ENCODE measurements around the gene HIGD1C. TPM values are rescaled to one million over a fixed set of nuclear protein-coding genes. Genes with fewer than 3 reads are reported as not detected.
"Not testable (repeated sequence)": the region's sequence is repeated elsewhere in the genome, so short reads cannot be mapped to it uniquely, and the experiment has no call there.

HIGD1C gene
- total and polyA plus RNA-seq, 9 donors: not detected

DNA sequence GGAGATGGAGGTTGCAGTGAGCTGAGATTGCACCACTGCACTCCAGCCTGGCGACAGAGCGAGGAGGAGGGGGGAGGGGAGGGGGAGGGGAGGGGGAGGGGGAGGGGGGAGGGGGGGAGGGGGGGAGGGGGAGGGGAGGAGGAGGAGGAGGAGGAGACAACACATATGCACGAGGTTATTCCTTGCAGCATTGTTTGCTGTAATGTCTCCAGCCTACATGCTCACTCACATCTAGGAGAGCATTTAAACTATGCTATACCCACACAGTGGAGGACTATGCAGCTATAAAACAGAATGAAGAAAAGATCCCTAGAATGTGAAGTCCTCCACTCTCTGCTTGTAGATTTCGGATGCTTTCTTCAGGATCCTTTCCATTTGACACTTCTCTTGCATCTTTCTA is 3.5 kb upstream of the HIGD1C start:
- H3K4me1 ChIP-seq (ENCODE audit: insufficient read depth): no peaks in the 10 kb centered on the region
- no peaks in the 10 kb centered on the region for H3K9me3 ChIP-seq
- no peaks in the 10 kb centered on the region for H3K36me3 ChIP-seq
- no peak overlapping the region for H3K4me3 ChIP-seq
- DNase-seq: no peak
- H3K27me3 ChIP-seq: no peaks in the 10 kb centered on the region
- H3K27ac ChIP-seq: no peak overlapping the region
- WGBS, 3 donors: 69 to 75% (median 73%) methylated on average over 3 to 4 of the region's 4 CpGs
- intact Hi-C loops (cut with DNase I): no loop called here
- TF ChIP-seq, protein P1, sequence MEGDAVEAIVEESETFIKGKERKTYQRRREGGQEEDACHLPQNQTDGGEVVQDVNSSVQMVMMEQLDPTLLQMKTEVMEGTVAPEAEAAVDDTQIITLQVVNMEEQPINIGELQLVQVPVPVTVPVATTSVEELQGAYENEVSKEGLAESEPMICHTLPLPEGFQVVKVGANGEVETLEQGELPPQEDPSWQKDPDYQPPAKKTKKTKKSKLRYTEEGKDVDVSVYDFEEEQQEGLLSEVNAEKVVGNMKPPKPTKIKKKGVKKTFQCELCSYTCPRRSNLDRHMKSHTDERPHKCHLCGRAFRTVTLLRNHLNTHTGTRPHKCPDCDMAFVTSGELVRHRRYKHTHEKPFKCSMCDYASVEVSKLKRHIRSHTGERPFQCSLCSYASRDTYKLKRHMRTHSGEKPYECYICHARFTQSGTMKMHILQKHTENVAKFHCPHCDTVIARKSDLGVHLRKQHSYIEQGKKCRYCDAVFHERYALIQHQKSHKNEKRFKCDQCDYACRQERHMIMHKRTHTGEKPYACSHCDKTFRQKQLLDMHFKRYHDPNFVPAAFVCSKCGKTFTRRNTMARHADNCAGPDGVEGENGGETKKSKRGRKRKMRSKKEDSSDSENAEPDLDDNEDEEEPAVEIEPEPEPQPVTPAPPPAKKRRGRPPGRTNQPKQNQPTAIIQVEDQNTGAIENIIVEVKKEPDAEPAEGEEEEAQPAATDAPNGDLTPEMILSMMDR (IDR thresholded peaks at IDR 0.05): no peak

DNA sequence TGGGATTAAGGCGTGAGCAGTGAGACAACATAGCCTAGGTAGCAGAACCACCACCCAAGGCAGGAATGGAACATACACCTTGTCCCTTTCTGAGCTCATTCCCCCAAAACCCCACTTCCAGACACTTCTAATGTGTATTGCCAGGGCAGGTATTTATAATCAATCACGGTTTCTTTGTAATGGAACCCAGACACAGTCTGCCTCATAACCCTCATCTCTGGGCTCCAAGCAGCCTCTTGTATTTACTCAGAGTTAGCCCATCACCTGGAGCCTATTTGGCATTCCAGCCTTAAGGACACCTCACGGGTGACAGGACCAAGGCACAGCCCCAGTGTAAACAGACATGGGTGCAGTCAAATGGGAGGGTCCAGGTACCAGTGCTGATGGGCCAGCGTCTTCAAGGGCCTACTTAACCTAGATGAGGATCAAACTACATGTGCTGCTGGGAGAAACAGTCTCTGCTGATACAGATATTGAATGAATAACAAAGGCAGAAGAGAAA is 2.5 kb upstream of the HIGD1C start:
- Histone ChIP-seq H3K4me1 (ENCODE audit: insufficient read depth) (no peaks in the 10 kb centered on the region), H3K27ac (no peak overlapping the region), H3K9me3 (no peaks in the 10 kb centered on the region), H3K27me3 (no peaks in the 10 kb centered on the region), H3K36me3 (no peaks in the 10 kb centered on the region), H3K4me3 (no peak overlapping the region)
- no peak for DNase-seq
- 88 to 99% (median 94%) methylated on average over 4 of the region's 4 CpGs for WGBS, 3 donors
- TF ChIP-seq POLR2A (IDR thresholded peaks at IDR 0.05) (no peak), EP300 (IDR thresholded peaks at IDR 0.05) (no peak)
- TF ChIP-seq, protein P1 (IDR thresholded peaks at IDR 0.05): no peak
- intact Hi-C loops (cut with DNase I): no loop called here

DNA sequence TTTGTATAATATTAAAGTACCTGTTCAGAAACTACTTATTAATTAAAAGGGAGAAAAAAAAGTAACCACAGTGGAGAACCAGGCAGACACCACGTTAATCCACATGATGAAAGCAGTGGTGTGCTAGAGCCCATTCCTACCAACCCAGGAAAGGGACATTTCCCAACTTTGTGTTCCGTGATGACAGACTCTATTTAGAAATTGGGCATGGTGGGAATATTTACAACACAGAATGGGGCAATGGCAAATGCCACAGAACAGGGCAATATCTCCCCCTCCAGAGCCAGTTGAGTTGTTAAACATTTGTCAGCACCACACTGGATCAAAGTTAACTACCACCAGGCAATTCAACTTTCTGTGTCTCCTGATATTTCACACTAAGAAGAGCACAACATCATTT is 1.2 kb upstream of the HIGD1C start:
- 87 to 94% (median 93%) methylated on average over 2 of the region's 2 CpGs for WGBS, 3 donors
- no peak overlapping the region for H3K4me3 ChIP-seq
- no peak for DNase-seq
- H3K36me3 ChIP-seq: no peaks in the 10 kb centered on the region
- H3K27me3 ChIP-seq: no peaks in the 10 kb centered on the region
- H3K4me1 ChIP-seq (ENCODE audit: insufficient read depth): no peaks in the 10 kb centered on the region
- H3K9me3 ChIP-seq: no peaks in the 10 kb centered on the region
- intact Hi-C loops (cut with DNase I): no loop called here
- TF ChIP-seq EP300 (IDR thresholded peaks at IDR 0.05) (no peak), POLR2A (IDR thresholded peaks at IDR 0.05) (no peak)
- TF ChIP-seq, protein P1 (IDR thresholded peaks at IDR 0.05): no peak
- H3K27ac ChIP-seq: no peak overlapping the region

DNA sequence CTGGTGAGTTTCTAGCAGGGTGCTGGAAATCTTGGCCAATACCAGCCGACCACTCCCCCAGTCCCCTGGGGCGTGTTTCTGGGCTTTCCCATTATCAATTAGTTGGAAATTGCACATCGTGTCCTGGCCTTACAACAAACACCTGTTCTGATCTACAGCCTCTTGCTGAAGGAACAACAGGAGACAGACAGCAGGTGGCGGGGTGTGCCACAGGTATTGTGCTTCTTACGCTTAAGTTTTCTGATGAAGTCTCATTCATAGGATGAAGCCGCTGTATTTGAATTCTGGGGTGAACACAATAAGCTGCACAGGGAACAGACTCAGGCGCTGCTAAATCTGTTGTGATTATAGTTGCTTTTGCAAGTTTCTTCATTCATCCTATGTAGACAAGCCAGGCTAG is 703 bp downstream of the HIGD1C start:
- Histone ChIP-seq H3K9me3 (no peaks in the 10 kb centered on the region), H3K27ac (no peak overlapping the region), H3K4me3 (no peak overlapping the region), H3K36me3 (no peaks in the 10 kb centered on the region), H3K27me3 (no peaks in the 10 kb centered on the region), H3K4me1 (ENCODE audit: insufficient read depth) (no peaks in the 10 kb centered on the region)
- intact Hi-C loops (cut with DNase I): no loop called here
- TF ChIP-seq EP300 (IDR thresholded peaks at IDR 0.05): no peak
- TF ChIP-seq, protein P1 (IDR thresholded peaks at IDR 0.05): no peak
- no peak for TF ChIP-seq POLR2A (IDR thresholded peaks at IDR 0.05)
- 76 to 84% (median 76%) methylated on average over 7 of the region's 7 CpGs for WGBS, 3 donors
- DNase-seq: no peak

DNA sequence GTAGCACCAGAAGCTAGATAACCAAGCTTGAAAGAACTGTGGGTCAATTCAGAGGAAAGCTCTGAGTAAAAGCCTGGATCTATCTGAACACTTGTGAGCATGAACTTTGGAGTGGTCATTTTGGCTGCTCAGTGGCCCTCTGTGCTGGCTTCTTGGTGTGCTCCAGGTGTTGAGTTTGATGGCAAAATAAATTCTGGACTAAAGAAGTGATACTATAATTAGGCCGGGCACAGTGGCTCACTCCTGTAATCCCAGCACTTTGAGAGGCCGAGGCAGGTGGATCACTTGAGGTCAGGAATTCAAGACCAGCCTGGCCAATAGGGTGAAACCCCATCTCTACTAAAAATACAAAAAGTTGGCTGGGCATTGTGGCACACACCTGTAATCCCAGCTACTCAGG is 2.4 kb downstream of the HIGD1C start:
- H3K36me3 ChIP-seq; intact Hi-C loops (cut with DNase I); H3K4me3 ChIP-seq; H3K9me3 ChIP-seq; H3K27ac ChIP-seq; H3K27me3 ChIP-seq; H3K4me1 ChIP-seq (ENCODE audit: insufficient read depth); DNase-seq: not testable (repeated sequence)
- WGBS, 3 donors: 93 to 97% (median 93%) methylated on average over 2 of the region's 2 CpGs
